Jurkat, Clone E6-1 (cell line): ENCODE data around the gene CEP104.
A peak's percentile ranks its signal among the peaks of the same experiment; 100 is the strongest.

Source experiments
- DNase-seq: peaks from one replicate; pipeline ENCODE4 v3.0.0-alpha.2; 2011; ENCODE audit warnings: low read depth, low spot score
- H3K4me3 ChIP-seq: 2 replicates; pipeline ENCODE4 v1.5.1; 2011; ENCODE audit warnings: mild to moderate bottlenecking, low read length, control low read depth, moderate library complexity

CEP104 gene

DNA sequence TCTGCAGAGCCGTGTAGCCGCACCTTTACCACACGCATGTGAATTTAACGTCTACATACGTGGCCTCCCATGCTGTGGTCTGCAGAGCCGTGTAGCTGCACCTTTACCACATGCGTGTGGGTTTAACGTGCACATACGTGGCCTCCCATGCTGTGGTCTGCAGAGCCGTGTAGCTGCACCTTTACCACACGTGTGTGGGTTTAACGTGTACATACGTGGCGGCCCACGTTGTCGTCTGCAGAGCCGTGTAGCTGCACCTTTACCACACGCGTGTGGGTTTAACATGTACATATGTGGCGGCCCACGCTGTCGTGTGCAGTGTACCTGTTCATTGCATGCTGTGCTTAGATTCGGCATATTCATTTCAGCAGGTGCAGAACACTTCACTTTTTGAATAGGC lies 17.7 kb upstream of the CEP104 start:
- no peak overlapping the region for H3K4me3 ChIP-seq
- DNase-seq = no peak

- DNase-seq = no peak
- no peak overlapping the region for H3K4me3 ChIP-seq
Measured at GRCh38 chr1:3872546-3872945, 15.5 kb upstream of the CEP104 start.

DNA sequence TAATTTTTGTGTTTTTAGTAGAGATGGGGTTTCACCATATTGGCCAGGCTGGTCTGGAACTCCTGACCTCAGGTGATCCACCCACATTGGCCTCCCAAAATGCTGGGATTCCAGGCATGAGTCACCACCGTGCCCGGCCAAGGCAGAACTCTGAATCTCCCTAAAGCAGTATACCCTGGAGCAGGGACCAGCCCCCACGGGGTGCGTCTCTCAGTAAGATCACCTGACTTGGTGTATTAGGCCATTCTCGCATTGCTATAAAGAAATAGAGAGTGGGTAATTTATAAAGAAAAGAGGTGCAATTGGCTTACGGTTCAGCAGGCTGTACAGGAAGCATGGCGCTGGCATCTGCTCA lies 14.4 kb upstream of the CEP104 start:
- no peak for DNase-seq
- no peak overlapping the region for H3K4me3 ChIP-seq

GRCh38 chr1:3869751-3870301 lies 12.8 kb upstream of the CEP104 start:
- DNase-seq = no peak
- H3K4me3 ChIP-seq = no peak overlapping the region

DNA sequence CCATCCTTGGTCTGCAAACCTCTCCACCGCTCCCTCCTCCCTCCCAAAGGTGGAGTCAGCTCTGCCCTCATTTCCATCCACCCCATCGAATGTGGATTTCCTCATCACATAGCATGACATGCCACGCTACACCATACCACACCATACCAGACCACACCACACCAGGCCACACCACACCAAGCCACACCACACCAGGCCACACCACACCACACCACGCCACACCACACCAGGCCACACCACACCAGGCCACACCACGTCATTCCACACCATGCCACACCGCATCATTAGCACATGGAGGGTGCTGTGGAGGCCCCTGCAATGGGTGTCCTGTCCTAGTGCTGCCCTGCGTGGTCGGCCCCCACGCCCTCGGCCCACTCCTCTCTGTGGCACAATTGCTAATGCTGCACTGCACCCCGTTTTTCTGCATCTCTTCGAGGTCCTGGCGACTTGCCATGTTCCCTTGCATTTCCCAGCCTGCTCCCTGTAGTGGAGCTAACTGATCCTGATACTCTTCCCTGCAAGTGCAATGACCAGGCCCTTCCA lies 11.5 kb upstream of the CEP104 start:
- H3K4me3 ChIP-seq = no peak overlapping the region
- DNase-seq = no peak

GRCh38 chr1:3865606-3866160 lies 8.7 kb upstream of the CEP104 start:
- DNase-seq = no peak
- no peak overlapping the region for H3K4me3 ChIP-seq

- H3K4me3 ChIP-seq = no peak overlapping the region
- DNase-seq = no peak
Measured at GRCh38 chr1:3864884-3865283, 7.9 kb upstream of the CEP104 start.

DNA sequence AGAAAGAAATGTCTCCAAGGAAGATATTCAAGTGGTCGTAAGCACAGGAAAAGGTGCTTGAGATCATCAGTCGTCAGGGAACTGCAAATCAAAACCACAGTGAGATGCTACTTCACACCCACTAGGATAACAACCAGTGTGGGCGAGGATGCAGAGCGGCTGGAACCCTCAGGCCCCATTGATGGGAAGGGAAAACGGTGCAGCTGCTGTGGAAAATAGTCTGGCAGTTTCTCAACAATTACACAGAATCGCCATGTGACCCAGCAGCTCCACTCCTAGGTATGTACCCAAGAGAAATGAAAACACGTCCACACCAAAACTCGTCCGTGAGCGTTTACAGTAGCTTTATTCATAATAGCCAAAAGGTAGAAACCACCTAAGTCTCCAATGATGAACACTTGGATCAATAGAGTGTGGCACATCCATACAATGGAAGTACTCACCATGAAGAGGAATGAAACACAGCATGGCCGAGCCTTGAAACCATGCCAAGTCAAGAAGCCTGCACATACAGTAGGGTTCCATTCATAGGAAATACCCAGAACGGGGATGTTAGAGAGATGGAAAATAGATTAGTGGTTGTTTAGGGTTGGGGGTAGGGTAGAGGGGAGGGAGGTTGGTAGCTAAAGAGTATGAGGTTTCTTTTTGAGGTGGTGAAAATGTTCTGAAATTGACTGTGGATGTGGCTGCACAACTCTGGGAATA lies 6.4 kb upstream of the CEP104 start:
- DNase-seq = no peak
- H3K4me3 ChIP-seq = no peak overlapping the region

- H3K4me3 ChIP-seq = peak overlapping the region; percentile 84
Measured at GRCh38 chr1:3858231-3858981, 1.4 kb upstream of the CEP104 start.

DNA sequence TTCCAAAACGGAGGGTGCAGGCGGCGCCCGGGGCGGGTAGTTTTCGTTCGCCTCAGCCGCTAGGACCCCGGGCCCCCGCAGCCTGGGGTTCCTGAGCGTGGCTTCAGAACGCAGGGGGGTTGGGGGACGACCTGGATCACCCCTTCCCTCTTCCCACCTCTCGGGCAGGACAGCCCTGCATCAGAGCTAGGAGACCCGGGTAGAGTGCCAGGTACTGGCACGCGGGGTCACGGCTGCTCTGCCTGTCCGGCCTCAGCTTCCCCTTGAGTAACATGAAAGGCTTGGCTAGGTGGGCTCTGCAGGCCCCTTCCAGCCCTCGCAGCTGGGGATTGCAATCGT lies 749 bp upstream of the CEP104 start:
- no peak for DNase-seq
- H3K4me3 ChIP-seq = peak overlapping the region; percentile 84

More at GRCh38 chr1:3858231-3858981, 1.4 kb upstream of the CEP104 start:
- peak; percentile 42 for DNase-seq

- DNase-seq = no peak
- no peak overlapping the region for H3K4me3 ChIP-seq
Measured at GRCh38 chr1:3852711-3853485, 4.1 kb downstream of the CEP104 start.

DNA sequence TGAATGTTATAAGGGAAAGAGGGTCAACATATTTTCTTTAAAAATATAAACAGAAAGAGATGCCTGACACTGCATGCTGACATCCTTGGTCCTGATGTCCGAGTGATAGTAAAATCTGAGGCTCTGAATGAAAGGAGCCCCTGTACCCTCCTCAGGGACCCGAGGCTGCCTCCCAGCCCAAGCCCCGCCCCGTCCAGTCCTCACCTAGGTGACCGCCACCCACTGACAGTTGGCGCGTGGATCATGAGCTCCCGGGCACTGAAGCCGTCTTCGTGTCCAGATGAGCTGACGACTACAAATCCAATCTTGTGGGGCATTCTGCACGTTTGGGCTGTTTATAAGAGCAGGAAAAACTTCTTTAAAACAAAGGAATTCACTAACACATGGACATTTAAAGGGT lies 4.9 kb downstream of the CEP104 start:
- H3K4me3 ChIP-seq = no peak overlapping the region
- DNase-seq = no peak

DNA sequence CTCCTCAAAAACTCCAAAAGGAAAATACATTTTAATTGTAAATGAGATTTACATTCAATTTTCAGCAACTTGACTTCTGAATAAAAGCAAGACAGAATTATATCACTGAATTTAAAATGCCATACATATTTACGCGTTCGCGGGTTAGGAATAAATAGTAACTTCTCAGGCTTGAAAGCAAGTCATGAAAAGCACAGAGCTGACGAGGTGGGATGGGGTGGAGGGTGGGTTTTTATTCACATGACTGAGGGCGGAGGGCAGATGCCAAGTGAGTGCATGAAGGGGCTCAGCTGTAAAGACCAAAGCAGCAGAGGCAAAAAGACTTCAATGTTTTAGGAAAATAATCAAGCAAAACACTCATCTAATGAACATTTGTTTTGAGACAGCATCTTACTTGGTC lies 5.7 kb downstream of the CEP104 start:
- DNase-seq = no peak
- no peak overlapping the region for H3K4me3 ChIP-seq

- H3K4me3 ChIP-seq = no peak overlapping the region
- no peak for DNase-seq
Measured at GRCh38 chr1:3850857-3851256, 6.2 kb downstream of the CEP104 start.

DNA sequence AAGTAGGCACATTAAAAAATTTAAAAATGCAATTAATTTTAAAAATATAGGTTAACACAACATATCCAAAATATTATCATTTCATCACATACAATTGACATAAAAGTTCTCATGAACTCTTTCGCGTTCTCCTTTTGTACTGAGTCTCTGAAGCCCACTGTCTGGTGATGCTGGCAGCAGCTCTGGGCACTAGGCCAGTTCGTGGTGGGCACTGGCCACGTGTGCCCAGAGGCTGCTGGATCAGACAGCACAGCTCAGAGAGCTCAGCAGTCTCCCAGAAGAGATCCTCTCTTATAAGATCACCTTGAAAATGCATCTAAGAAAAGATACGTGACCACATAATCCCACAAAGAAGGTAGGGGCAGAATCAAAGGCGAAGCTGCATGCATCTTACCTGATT lies 9.9 kb downstream of the CEP104 start:
- no peak overlapping the region for H3K4me3 ChIP-seq
- DNase-seq = no peak

- no peak for DNase-seq
- H3K4me3 ChIP-seq = no peak overlapping the region
Measured at GRCh38 chr1:3846541-3846940, 10.5 kb downstream of the CEP104 start.

- no peak for DNase-seq
- H3K4me3 ChIP-seq = no peak overlapping the region
Measured at GRCh38 chr1:3842912-3843311, 14.1 kb downstream of the CEP104 start.

GRCh38 chr1:3841491-3841890 lies 15.5 kb downstream of the CEP104 start:
- no peak for DNase-seq

DNA sequence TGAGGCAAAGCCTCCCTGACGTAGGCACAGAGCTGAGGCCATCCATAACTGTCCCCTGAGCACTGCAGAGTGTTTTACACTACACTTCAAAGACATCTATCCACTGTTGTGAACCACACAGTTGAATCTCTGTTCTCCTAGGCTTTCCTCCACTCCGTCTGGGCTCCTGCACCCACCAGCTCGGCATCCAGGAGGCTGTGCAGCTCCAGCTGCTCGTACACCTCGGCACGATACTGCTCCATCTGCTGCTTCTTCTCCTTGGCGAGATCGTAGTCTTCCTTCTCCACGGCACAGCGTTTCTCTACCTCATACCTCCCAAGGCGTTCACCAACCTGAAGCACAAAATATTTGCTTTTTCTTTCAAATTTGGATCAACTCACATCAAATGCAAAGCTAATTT lies 18.2 kb downstream of the CEP104 start:
- DNase-seq = no peak
- H3K4me3 ChIP-seq = no peak overlapping the region

More at GRCh38 chr1:3841491-3841890, 15.5 kb downstream of the CEP104 start:
- H3K4me3 ChIP-seq = no peak overlapping the region
